Loucy (cell line): Measurements from ENCODE around the gene SLC22A16.

ENCODE experiments used
- CTCF ChIP-seq: fragments of 200-600 bp; sonication (generic); conservative IDR thresholded peaks from 2 replicates; pipeline ENCODE4 v1.5.1; 2014; ENCODE audit warnings: mild to moderate bottlenecking, antibody characterized with exemption, low read length
- EZH2phosphoT487 ChIP-seq: fragments of 200-600 bp; IDR thresholded peaks from 2 replicates; pipeline ENCODE4 v1.6.1; 2018; ENCODE audit warnings: antibody characterized with exemption, mild to moderate bottlenecking, moderate library complexity, borderline replicate concordance

- TF ChIP-seq CTCF: no peak
- no peak for TF ChIP-seq EZH2phosphoT487
These were observed 17.3 kb downstream of the SLC22A16 start for GRCh38 chr6:110459137-110459536.
